K562 (cell line): Measurements from ENCODE around the gene PYY. TPM values are rescaled to one million over a fixed set of nuclear protein-coding genes. Genes with fewer than 3 reads are reported as not detected.

Experiments used
- CBX2 ChIP-seq: fragments of 200-600 bp; sonication (generic); IDR thresholded peaks from one replicate; pipeline ENCODE4 v1.6.1; 2012; ENCODE audit warnings: mild to moderate bottlenecking, low read length, inconsistent platforms; ENCODE audit not compliant: insufficient read depth, poor library complexity, severe bottlenecking
- FOXA3 ChIP-seq, 2 experiments: fragments of 450-650 bp in 1 of 2; sonication (generic) in 1 of 2; formaldehyde crosslinking; IDR thresholded peaks in 1 of 2; conservative IDR thresholded peaks in 1 of 2; 2 replicates each; pipeline versions ENCODE4 v1.4.0 to v1.8.0; 2020 to 2022; ENCODE audit warnings: mild to moderate bottlenecking in 2 of 2, missing genetic modification reagents in 1 of 2
- GABPA ChIP-seq: fragments of 200-800 bp; sonication (Bioruptor generic); conservative IDR thresholded peaks from 2 replicates; pipeline ENCODE4 v1.6.1; 2016; ENCODE audit warnings: low read depth, missing genetic modification characterization, missing compliant biosample characterization
- GTF2A2 ChIP-seq: IDR thresholded peaks from 2 replicates; pipeline ENCODE4 v1.6.1; 2016; ENCODE audit warnings: mild to moderate bottlenecking, missing genetic modification characterization, missing compliant biosample characterization
- HNRNPUL1 ChIP-seq: fragments of 200-400 bp; formaldehyde crosslinking; IDR thresholded peaks from 2 replicates; pipeline ENCODE4 v1.6.1; 2017; ENCODE audit warnings: low read length
- NCOA2 ChIP-seq, 2 experiments: fragments of 450-650 bp; IDR thresholded peaks; 2 replicates each; pipeline ENCODE4 v1.6.1; 2018; ENCODE audit warnings: mild to moderate bottlenecking in 2 of 2, moderate library complexity in 1 of 2; ENCODE audit not compliant: partially characterized antibody in 2 of 2
- NFYB ChIP-seq: IDR thresholded peaks from 2 replicates; pipeline ENCODE4 v1.6.1; 2011; ENCODE audit warnings: mild to moderate bottlenecking, moderate library complexity; ENCODE audit not compliant: insufficient read length; ENCODE audit errors: extremely low read depth
- NR4A1 ChIP-seq, 2 experiments: fragments of 250-450 bp in 1 of 2; fragments of 450-650 bp in 1 of 2; sonication (Bioruptor Pico) in 1 of 2; IDR thresholded peaks; 2 replicates each; pipeline versions ENCODE4 v1.4.0 to v1.6.1; 2016 to 2020; ENCODE audit warnings: mild to moderate bottlenecking in 2 of 2, missing compliant biosample characterization in 1 of 2, missing genetic modification characterization in 1 of 2, moderate library complexity in 1 of 2
- SMAD3 ChIP-seq: fragments of 450-650 bp; formaldehyde crosslinking; conservative IDR thresholded peaks from 2 replicates; pipeline ENCODE4 v1.4.0; 2020; ENCODE audit warnings: mild to moderate bottlenecking
- ZNF764 ChIP-seq: fragments of 250-450 bp; sonication (Bioruptor Pico); IDR thresholded peaks from 2 replicates; pipeline ENCODE4 v1.4.0; 2020; ENCODE audit warnings: low read depth, mild to moderate bottlenecking, moderate library complexity
- ZNF780A ChIP-seq: fragments of 250-450 bp; sonication (Bioruptor Pico); IDR thresholded peaks from 2 replicates; pipeline ENCODE4 v1.5.0; 2021; ENCODE audit warnings: mild to moderate bottlenecking
- polyA plus RNA-seq, 8 experiments: library from polyadenylated mRNA; depleted of rRNA in 4 of 8; stranded (reverse) in 5 of 8; unstranded in 3 of 8; fragments of >200 nt; fragmentation: Nextera tagmentation in 2 of 8; fragmentation: Illumina TruSeq in 1 of 8; extraction: Ambion mirVana in 2 of 8; extraction: Trizol in 1 of 8; gene quantifications; 2 replicates each; pipeline versions ENCODE4 v1.2.1 to v1.2.3, GENCODE V29; 2011 to 2014; ENCODE audit warnings: inconsistent platforms in 1 of 8, missing spikeins in 1 of 8
- total RNA-seq, 7 experiments: library from RNA; depleted of rRNA in 6 of 7; stranded (reverse); fragments of >200 nt in 6 of 7; fragmentation: Illumina TruSeq in 2 of 7; extraction: Trizol in 2 of 7; gene quantifications; 2 replicates each; pipeline versions ENCODE4 v1.2.1 to v1.2.3, GENCODE V29; 2011 to 2021; ENCODE audit warnings: low replicate concordance in 1 of 7
- TF ChIP-seq, protein P1 (sequence below): fragments of 450-650 bp; conservative IDR thresholded peaks from 2 replicates; pipeline ENCODE4 v1.6.1; 2016; ENCODE audit warnings: missing genetic modification characterization, low read depth, mild to moderate bottlenecking, missing compliant biosample characterization, moderate library complexity
- TF ChIP-seq, protein P2 (sequence below), 2 experiments: IDR thresholded peaks; 2 replicates each; pipeline ENCODE4 v1.6.1; 2012; ENCODE audit warnings: improper control_type of control experiment in 2 of 2, low read depth in 2 of 2, low read length in 2 of 2, borderline replicate concordance in 1 of 2
- TF ChIP-seq, protein P3 (sequence below): conservative IDR thresholded peaks from 2 replicates; pipeline ENCODE4 v1.6.1; 2011; ENCODE audit warnings: low read depth, mild to moderate bottlenecking, low read length; ENCODE audit not compliant: control insufficient read depth
- TF ChIP-seq, protein P4 (sequence below): fragments of 450-650 bp; IDR thresholded peaks from 2 replicates; pipeline ENCODE4 v1.6.1; 2016; ENCODE audit warnings: antibody characterized with exemption

PYY gene
- total and polyA plus RNA-seq, 9 of the 15 experiments (the other 6 are each of a cell fraction or from before 2014, with no cell fraction given), result not detected

DNA sequence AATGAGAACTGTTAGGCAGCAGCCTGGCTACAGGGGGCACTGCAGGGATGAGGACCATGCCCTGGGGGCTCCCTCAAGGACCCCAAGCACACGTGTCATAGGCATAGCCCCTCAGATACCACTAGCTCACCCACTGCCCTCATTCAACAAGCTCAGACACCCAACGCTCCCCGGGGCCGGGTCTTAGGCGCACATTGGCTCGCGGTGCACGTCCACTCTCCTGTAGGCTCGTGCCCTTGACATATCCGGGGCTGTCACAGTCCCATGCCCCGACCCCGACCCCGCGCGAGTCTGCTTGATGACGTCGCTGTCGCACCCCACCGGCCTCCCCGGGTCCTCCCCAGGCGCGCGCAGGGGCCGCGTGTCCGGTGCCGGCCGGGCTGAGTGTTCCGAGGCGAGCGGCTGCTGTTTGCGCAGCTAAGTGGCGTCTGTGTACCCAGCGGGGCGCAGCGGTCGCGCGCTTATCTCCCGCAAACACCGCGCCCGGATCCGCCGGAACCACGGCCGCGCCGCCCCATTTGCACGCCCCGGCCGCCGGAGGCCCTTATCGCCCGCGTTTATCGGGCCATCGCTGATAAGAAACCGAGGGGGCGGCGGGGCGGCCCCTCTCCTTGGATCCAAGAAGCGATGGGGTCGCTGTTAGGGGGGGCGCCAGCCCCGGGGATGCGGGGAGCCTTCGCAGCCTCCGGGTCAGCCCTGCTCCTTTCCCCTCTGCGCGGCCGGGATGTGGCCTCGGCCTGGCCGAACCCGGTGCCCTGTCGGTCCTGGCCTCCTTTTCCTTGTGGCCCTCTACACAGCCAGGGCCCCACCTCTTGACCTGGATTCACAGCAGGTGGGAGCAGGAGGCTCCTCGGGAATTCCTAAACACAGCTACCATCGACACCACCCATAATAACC lies 30.0 kb upstream of the PYY start (continued):
- TF ChIP-seq, protein P1, sequence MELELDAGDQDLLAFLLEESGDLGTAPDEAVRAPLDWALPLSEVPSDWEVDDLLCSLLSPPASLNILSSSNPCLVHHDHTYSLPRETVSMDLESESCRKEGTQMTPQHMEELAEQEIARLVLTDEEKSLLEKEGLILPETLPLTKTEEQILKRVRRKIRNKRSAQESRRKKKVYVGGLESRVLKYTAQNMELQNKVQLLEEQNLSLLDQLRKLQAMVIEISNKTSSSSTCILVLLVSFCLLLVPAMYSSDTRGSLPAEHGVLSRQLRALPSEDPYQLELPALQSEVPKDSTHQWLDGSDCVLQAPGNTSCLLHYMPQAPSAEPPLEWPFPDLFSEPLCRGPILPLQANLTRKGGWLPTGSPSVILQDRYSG (tag), result no peak
- TF ChIP-seq, protein P2, sequence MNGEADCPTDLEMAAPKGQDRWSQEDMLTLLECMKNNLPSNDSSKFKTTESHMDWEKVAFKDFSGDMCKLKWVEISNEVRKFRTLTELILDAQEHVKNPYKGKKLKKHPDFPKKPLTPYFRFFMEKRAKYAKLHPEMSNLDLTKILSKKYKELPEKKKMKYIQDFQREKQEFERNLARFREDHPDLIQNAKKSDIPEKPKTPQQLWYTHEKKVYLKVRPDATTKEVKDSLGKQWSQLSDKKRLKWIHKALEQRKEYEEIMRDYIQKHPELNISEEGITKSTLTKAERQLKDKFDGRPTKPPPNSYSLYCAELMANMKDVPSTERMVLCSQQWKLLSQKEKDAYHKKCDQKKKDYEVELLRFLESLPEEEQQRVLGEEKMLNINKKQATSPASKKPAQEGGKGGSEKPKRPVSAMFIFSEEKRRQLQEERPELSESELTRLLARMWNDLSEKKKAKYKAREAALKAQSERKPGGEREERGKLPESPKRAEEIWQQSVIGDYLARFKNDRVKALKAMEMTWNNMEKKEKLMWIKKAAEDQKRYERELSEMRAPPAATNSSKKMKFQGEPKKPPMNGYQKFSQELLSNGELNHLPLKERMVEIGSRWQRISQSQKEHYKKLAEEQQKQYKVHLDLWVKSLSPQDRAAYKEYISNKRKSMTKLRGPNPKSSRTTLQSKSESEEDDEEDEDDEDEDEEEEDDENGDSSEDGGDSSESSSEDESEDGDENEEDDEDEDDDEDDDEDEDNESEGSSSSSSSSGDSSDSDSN (IDR thresholded peaks at IDR 0.05; ENCODE audit: borderline replicate concordance in 1 of 2, low read depth in 2 of 2, low read length in 2 of 2), result peak; percentile 33 to 88; a peak in 1 of 4 replicates
- TF ChIP-seq GABPA (tag), result peak; percentile 50; the same call in 1 of the 2 replicates
- TF ChIP-seq CBX2, result no peak
- TF ChIP-seq ZNF780A (CRISPR knock-in tag), result no peak
- no peak for TF ChIP-seq SMAD3 (CRISPR knock-in tag)
- peak in 1 of 2 experiments; percentile 37; a peak in 2 of 4 replicates for TF ChIP-seq FOXA3 (CRISPR knock-in tag; conservative IDR thresholded peaks at IDR 0.05 in 1 of 2, IDR thresholded peaks at IDR 0.05 in 1 of 2)
- TF ChIP-seq, protein P3, sequence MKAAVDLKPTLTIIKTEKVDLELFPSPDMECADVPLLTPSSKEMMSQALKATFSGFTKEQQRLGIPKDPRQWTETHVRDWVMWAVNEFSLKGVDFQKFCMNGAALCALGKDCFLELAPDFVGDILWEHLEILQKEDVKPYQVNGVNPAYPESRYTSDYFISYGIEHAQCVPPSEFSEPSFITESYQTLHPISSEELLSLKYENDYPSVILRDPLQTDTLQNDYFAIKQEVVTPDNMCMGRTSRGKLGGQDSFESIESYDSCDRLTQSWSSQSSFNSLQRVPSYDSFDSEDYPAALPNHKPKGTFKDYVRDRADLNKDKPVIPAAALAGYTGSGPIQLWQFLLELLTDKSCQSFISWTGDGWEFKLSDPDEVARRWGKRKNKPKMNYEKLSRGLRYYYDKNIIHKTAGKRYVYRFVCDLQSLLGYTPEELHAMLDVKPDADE, result peak; percentile 37; the same call in 1 of the 2 replicates
- TF ChIP-seq NFYB, result no peak
- TF ChIP-seq NR4A1 (CRISPR knock-in tag; IDR thresholded peaks at IDR 0.05), result no peak
- no peak for TF ChIP-seq NR4A1 (tag; IDR thresholded peaks at IDR 0.05)
- no peak for TF ChIP-seq NCOA2 (IDR thresholded peaks at IDR 0.05; ENCODE audit: partially characterized antibody in 2 of 2)
- TF ChIP-seq HNRNPUL1, result no peak
- no peak for TF ChIP-seq ZNF764 (CRISPR knock-in tag)
- TF ChIP-seq, protein P4, sequence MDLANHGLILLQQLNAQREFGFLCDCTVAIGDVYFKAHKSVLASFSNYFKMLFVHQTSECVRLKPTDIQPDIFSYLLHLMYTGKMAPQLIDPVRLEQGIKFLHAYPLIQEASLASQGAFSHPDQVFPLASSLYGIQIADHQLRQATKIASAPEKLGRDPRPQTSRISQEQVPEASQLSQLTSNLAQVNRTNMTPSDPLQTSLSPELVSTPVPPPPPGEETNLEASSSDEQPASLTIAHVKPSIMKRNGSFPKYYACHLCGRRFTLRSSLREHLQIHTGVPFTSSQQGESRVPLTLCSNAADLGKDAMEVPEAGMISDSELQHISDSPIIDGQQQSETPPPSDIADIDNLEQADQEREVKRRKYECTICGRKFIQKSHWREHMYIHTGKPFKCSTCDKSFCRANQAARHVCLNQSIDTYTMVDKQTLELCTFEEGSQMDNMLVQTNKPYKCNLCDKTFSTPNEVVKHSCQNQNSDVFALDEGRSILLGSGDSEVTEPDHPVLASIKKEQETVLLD, result 0 out of 2 replicates have a peak, but pooled peaks have one; percentile 27
- TF ChIP-seq GTF2A2, result no peak
